Activated CD8-positive, alpha-beta T cell treated with anti-CD3 and anti-CD28 coated beads for 36 hours (primary cell): ENCODE measurements around the gene NAAA. TPM values are rescaled to one million over a fixed set of nuclear protein-coding genes. Genes with fewer than 3 reads are reported as not detected.

Experiments used
- ATAC-seq: fragments of 200-7000 bp; cut with Tn5 transposase; one replicate; pipeline ENCODE4 v1.10.0; 2021; ENCODE audit warnings: mild to moderate bottlenecking, moderate library complexity
- CTCF ChIA-PET: fragments of 350-600 bp; sonication (Branson Sonifier 250); formaldehyde crosslinking; loops from one replicate; lab custom pipeline; 2021; ENCODE audit warnings: antibody characterized with exemption; lab: Charles Lee
- POLR2A ChIA-PET: fragments of 350-600 bp; sonication (Branson Sonifier 250); formaldehyde crosslinking; loops from one replicate; lab custom pipeline; 2021; ENCODE audit warnings: antibody characterized with exemption; lab: Charles Lee
- DNase-seq: peaks from one replicate; pipeline ENCODE4 v3.0.0-alpha.2; 2020
- H3K27ac Mint-ChIP-seq: one replicate; pipeline ENCODE4 v1.8.0; 2021; ENCODE audit warnings: mild to moderate bottlenecking, mixed read lengths
- H3K27me3 Mint-ChIP-seq: one replicate; pipeline ENCODE4 v1.8.0; 2021; ENCODE audit warnings: mixed read lengths
- H3K36me3 Mint-ChIP-seq: one replicate; pipeline ENCODE4 v1.8.0; 2021; ENCODE audit warnings: low read depth, mixed read lengths
- H3K4me1 Mint-ChIP-seq: one replicate; pipeline ENCODE4 v1.8.0; 2021; ENCODE audit warnings: low read depth, mixed read lengths
- H3K4me3 Mint-ChIP-seq: one replicate; pipeline ENCODE4 v1.8.0; 2021; ENCODE audit warnings: mild to moderate bottlenecking, moderate library complexity, mixed read lengths
- H3K9me3 Mint-ChIP-seq: one replicate; pipeline ENCODE4 v1.8.0; 2021; ENCODE audit warnings: mixed read lengths
- CTCF ChIP-seq: fragments of 200-600 bp; IDR thresholded peaks from one replicate; pipeline ENCODE4 v1.8.0; 2022; ENCODE audit warnings: antibody characterized with exemption, mild to moderate bottlenecking
- intact Hi-C: fragments of 100-400 bp; cut with micrococcal nuclease; formaldehyde crosslinking; loops from one replicate; pipeline ENCODE4 v1.10.0; 2022
- total RNA-seq, 2 experiments: library from RNA; stranded (reverse); gene quantifications; one replicate each; pipeline ENCODE4 v1.2.3, GENCODE V29; 2021

Gene NAAA
- total RNA-seq, 2 experiments from 2014 or later: 18.7 to 22.2 TPM

GRCh38 chr4:75953509-75953908 is 12.7 kb upstream of the NAAA start:
- intact Hi-C loops: no loop called here
- Mint-ChIP-seq H3K4me1 (peaks cover 4% of the 10 kb centered on the region), H3K27me3 (no peaks in the 10 kb centered on the region), H3K9me3 (no peaks in the 10 kb centered on the region), H3K36me3 (peaks cover 55% of the 10 kb centered on the region), H3K4me3 (no peak overlapping the region), H3K27ac (peak overlapping the region; percentile 44)
- no peak for TF ChIP-seq CTCF
- DNase-seq (no peak), ATAC-seq (no peak)
- ChIA-PET CTCF (interaction anchor here (1.1 to 2.0 kb wide), 2 partner anchors 18 to 43 kb away, joined by 3 to 10 read pairs; no protein-coding TSS in a partner anchor), POLR2A (no interaction called here)

GRCh38 chr4:75950213-75950815 is 9.5 kb upstream of the NAAA start:
- DNase-seq: no peak
- intact Hi-C loops: no loop called here
- ChIA-PET CTCF (interaction anchor here (2.1 kb wide), 1 partner anchor 55 kb away, joined by 8 read pairs; no protein-coding TSS in a partner anchor), POLR2A (interaction anchor here (0.8 kb wide), 1 partner anchor 9 kb away, joined by 4 read pairs; no protein-coding TSS in a partner anchor)
- ATAC-seq: no peak
- Mint-ChIP-seq H3K4me1 (peaks cover 6% of the 10 kb centered on the region), H3K9me3 (no peaks in the 10 kb centered on the region), H3K4me3 (no peak overlapping the region), H3K27me3 (no peaks in the 10 kb centered on the region), H3K27ac (no peak overlapping the region), H3K36me3 (peaks cover 36% of the 10 kb centered on the region)
- no peak for TF ChIP-seq CTCF

- peaks cover 6% of the 10 kb centered on the region for H3K4me1 Mint-ChIP-seq
- peak overlapping the region; percentile 30 for H3K27ac Mint-ChIP-seq
- no peak overlapping the region for H3K4me3 Mint-ChIP-seq
- no peak for ATAC-seq
- DNase-seq: no peak
- peaks cover 29% of the 10 kb centered on the region for H3K36me3 Mint-ChIP-seq
- ChIA-PET POLR2A (interaction anchor here (1.1 kb wide), 1 partner anchor 18 kb away, joined by 3 read pairs; no protein-coding TSS in a partner anchor), CTCF (no interaction called here)
- no peaks in the 10 kb centered on the region for H3K9me3 Mint-ChIP-seq
- no peaks in the 10 kb centered on the region for H3K27me3 Mint-ChIP-seq
- no peak for TF ChIP-seq CTCF
- intact Hi-C loops: no loop called here
Observed at GRCh38 chr4:75948822-75949444, 8.1 kb upstream of the NAAA start.

- Mint-ChIP-seq H3K27me3 (no peaks in the 10 kb centered on the region), H3K9me3 (no peaks in the 10 kb centered on the region), H3K36me3 (peaks cover 20% of the 10 kb centered on the region), H3K4me3 (peak overlapping the region; percentile 98), H3K27ac (peak overlapping the region; percentile 98), H3K4me1 (peaks cover 11% of the 10 kb centered on the region)
- ATAC-seq: peak; percentile 78
- ChIA-PET POLR2A (interaction anchor here (0.6 to 1.0 kb wide), 5 partner anchors 9 to 275 kb away, joined by 3 to 4 read pairs (median 3); no protein-coding TSS in a partner anchor), CTCF (interaction anchor here (0.9 to 2.0 kb wide), 5 partner anchors 24 to 215 kb away, joined by 3 to 5 read pairs (median 4); partner anchors contain the start of genes PPEF2 and USO1)
- DNase-seq: peak; percentile 85
- TF ChIP-seq CTCF: no peak
- intact Hi-C loops: no loop called here
Observed at GRCh38 chr4:75939890-75940691, 722 bp downstream of the NAAA start.
